Measurements from ENCODE around the gene CD300LB. TPM values are rescaled to one million over a fixed set of nuclear protein-coding genes. Genes with fewer than 3 reads are reported as not detected.

The CD300LB gene
- total and polyA plus RNA-seq, 10 of the 15 experiments (the other 5 are each of a cell fraction or from before 2014, with no cell fraction given), result 0.08 to 0.57 (median 0.25) TPM; not detected in 4

GRCh38 chr17:74473294-74473693 is 58.0 kb downstream of the CD300LB start:
- WGBS (ENCODE audit: insufficient coverage, insufficient replicate concordance, low lambda C conversion rate, missing lambda C conversion rate), result 92% methylated on average over 8 of the region's 8 CpGs
- POLR2A ChIA-PET, result no interaction called here
- peak overlapping the region; percentile 53 for H3K4me3 ChIP-seq
- RAD21 ChIA-PET (ENCODE audit: unreplicated experiment), result interaction anchor here (1.3 to 3.1 kb wide), 2 partner anchors 13 to 19 kb away, joined by 3 to 9 read pairs; no protein-coding TSS in a partner anchor
- no peak overlapping the region for H2AFZ ChIP-seq (ENCODE audit: control insufficient read depth, low read depth, low read length)
- intact Hi-C loops (cut with micrococcal nuclease; ENCODE audit: unreplicated experiment) (no loop called here), in situ Hi-C loops (cut with MboI) (no loop called here)
- H3K4me1 ChIP-seq (ENCODE audit: control insufficient read depth, insufficient read depth, low read length), result peaks cover 8% of the 10 kb centered on the region
- no peak overlapping the region for H3K27ac ChIP-seq (ENCODE audit: control insufficient read depth, insufficient read depth)
- DNase-seq (ENCODE audit: low read depth, low spot score) (no peak), ATAC-seq (no peak), FAIRE-seq (no peak)
- no TSS peak for BruUV-seq (replicated peaks)
- peaks cover 6% of the 10 kb centered on the region; the same call in 2 of the 3 replicates for H3K9me3 ChIP-seq (replicated peaks; ENCODE audit: control insufficient read depth, insufficient read depth, low read length)
- CTCF ChIA-PET, result interaction anchor here (1.0 to 6.5 kb wide), 2 partner anchors 12 to 17 kb away, joined by 3 to 50 read pairs; no protein-coding TSS in a partner anchor
- no peaks in the 10 kb centered on the region for H3K27me3 ChIP-seq (replicated peaks in 1 of 2; ENCODE audit: control insufficient read depth in 2 of 2, insufficient read depth in 2 of 2, low read length in 1 of 2)
- H3K4me2 ChIP-seq (ENCODE audit: control insufficient read depth, insufficient read depth), result peak overlapping the region; percentile 13; the same call in 1 of the 2 replicates
- TF ChIP-seq BRCA1 (IDR thresholded peaks at IDR 0.05; ENCODE audit: low read depth, low read length) (no peak), MLLT1 (IDR thresholded peaks at IDR 0.05) (no peak), ZBTB11 (CRISPR knock-in tag; IDR thresholded peaks at IDR 0.05) (no peak), NFXL1 (IDR thresholded peaks at IDR 0.05; ENCODE audit: borderline replicate concordance) (no peak), CEBPZ (IDR thresholded peaks at IDR 0.05; ENCODE audit: low read depth, low read length) (no peak), HDAC2 (IDR thresholded peaks at IDR 0.05) (no peak), NFYA (IDR thresholded peaks at IDR 0.05; ENCODE audit: borderline replicate concordance, low read depth, low read length) (no peak), MTA2 (IDR thresholded peaks at IDR 0.05; ENCODE audit: low read depth) (no peak), SPI1 (IDR thresholded peaks at IDR 0.05; ENCODE audit: borderline replicate concordance, insufficient read depth, low read depth, low read length) (no peak), NRF1 (conservative IDR thresholded peaks at IDR 0.05; ENCODE audit: low read depth, low read length) (no peak)
- SMC1A ChIA-PET (ENCODE audit: uncharacterized antibody, unreplicated experiment), result no interaction called here
- H4K20me1 ChIP-seq (ENCODE audit: control insufficient read depth, insufficient read depth), result peaks cover 6% of the 10 kb centered on the region; the same call in 1 of the 2 replicates
- H3K79me2 ChIP-seq (ENCODE audit: control insufficient read depth, insufficient read depth, low read length), result peaks cover 68% of the 10 kb centered on the region
- H3K36me3 ChIP-seq (ENCODE audit: control insufficient read depth in 2 of 2, insufficient read depth in 2 of 2, low read length in 1 of 2), result peaks cover 28 to 32% of the 10 kb centered on the region in 2 experiments
- no peak overlapping the region for H3K9ac ChIP-seq (ENCODE audit: control insufficient read depth, insufficient read depth, low read length)

Data from GM12878 (cell line).